GM12878 (cell line): Measurements from ENCODE around the gene PRL. TPM values are rescaled to one million over a fixed set of nuclear protein-coding genes. Genes with fewer than 3 reads are reported as not detected.

ENCODE experiments used
- ATAC-seq: fragments of 200-7000 bp; cut with Tn5 transposase; 3 replicates; pipeline ENCODE4 v1.9.1; 2020; ENCODE audit warnings: mild to moderate bottlenecking, moderate library complexity
- BruUV-seq: library from RNA; stranded (reverse); fragments of 400-500 nt; replicated peaks from 2 replicates; lab custom pipeline; 2021; lab: Mats Ljungman, UMichigan
- CTCF ChIA-PET: fragments of 300-600 bp; sonication (Branson Sonifier 250); formaldehyde crosslinking; extraction: SDS; loops from one replicate; lab custom pipeline; 2021; ENCODE audit warnings: inconsistent platforms; lab: Yijun Ruan, JAX
- POLR2A ChIA-PET: fragments of 350-600 bp; formaldehyde crosslinking; extraction: SDS; loops from one replicate; lab custom pipeline; 2021; ENCODE audit warnings: inconsistent platforms; lab: Charles Lee
- RAD21 ChIA-PET: fragments of 300-600 bp; sonication (Branson Sonifier 250); formaldehyde crosslinking; loops from one replicate; lab custom pipeline; 2023; ENCODE audit warnings: antibody characterized with exemption; ENCODE audit not compliant: unreplicated experiment; lab: Charles Lee
- SMC1A ChIA-PET: fragments of 300-600 bp; sonication (Branson Sonifier 250); formaldehyde crosslinking; loops from one replicate; lab custom pipeline; 2023; ENCODE audit not compliant: unreplicated experiment, uncharacterized antibody; lab: Charles Lee
- DNase-seq: peaks from one replicate; pipeline ENCODE4 v3.0.0-alpha.2; 2011; ENCODE audit warnings: low read depth, low spot score
- FAIRE-seq: peaks from 3 replicates; lab custom pipeline; 2011; peaks lifted over from hg19 to GRCh38; lab: Jason Lieb, UNC
- H2AFZ ChIP-seq: 2 replicates; pipeline ENCODE4 v1.6.0; 2011; ENCODE audit warnings: low read depth, low read length, control low read depth; ENCODE audit not compliant: control insufficient read depth
- H3K27ac ChIP-seq: 2 replicates; pipeline ENCODE4 v1.5.1; 2011; ENCODE audit warnings: control low read depth; ENCODE audit not compliant: control insufficient read depth, insufficient read depth
- H3K27me3 ChIP-seq, 2 experiments: replicated peaks in 1 of 2; 2 replicates each; pipeline versions ENCODE4 v1.6.0 to v1.6.1; 2011; ENCODE audit warnings: low read length in 1 of 2; ENCODE audit not compliant: control insufficient read depth in 2 of 2, insufficient read depth in 2 of 2
- H3K36me3 ChIP-seq, 2 experiments: 2 replicates each; pipeline ENCODE4 v1.5.1; 2011; ENCODE audit warnings: low read length in 1 of 2; ENCODE audit not compliant: control insufficient read depth in 2 of 2, insufficient read depth in 2 of 2
- H3K4me1 ChIP-seq: 2 replicates; pipeline ENCODE4 v1.6.1; 2011; ENCODE audit warnings: mild to moderate bottlenecking, low read length, moderate library complexity, mixed read lengths; ENCODE audit not compliant: control insufficient read depth, insufficient read depth
- H3K4me2 ChIP-seq: 2 replicates; pipeline ENCODE4 v1.6.0; 2011; ENCODE audit warnings: control low read depth; ENCODE audit not compliant: control insufficient read depth, insufficient read depth
- H3K4me3 ChIP-seq: fragments of 200-600 bp; sonication (generic); 2 replicates; pipeline ENCODE4 v1.5.1; 2016
- H3K79me2 ChIP-seq: 2 replicates; pipeline ENCODE4 v1.6.0; 2011; ENCODE audit warnings: low read length; ENCODE audit not compliant: control insufficient read depth, insufficient read depth
- H3K9ac ChIP-seq: 2 replicates; pipeline ENCODE4 v1.8.0; 2011; ENCODE audit warnings: low read length, control low read depth, mixed read lengths; ENCODE audit not compliant: control insufficient read depth, insufficient read depth
- H3K9me3 ChIP-seq: replicated peaks from 3 replicates; pipeline ENCODE4 v1.5.1; 2011; ENCODE audit warnings: mild to moderate bottlenecking, low read length; ENCODE audit not compliant: control insufficient read depth, insufficient read depth
- H4K20me1 ChIP-seq: 2 replicates; pipeline ENCODE4 v1.6.0; 2011; ENCODE audit not compliant: control insufficient read depth, insufficient read depth
- ASH2L ChIP-seq: fragments of 300-600, 200-600 bp; sonication (generic); IDR thresholded peaks from 2 replicates; pipeline ENCODE4 v1.6.1; 2017; ENCODE audit warnings: low read depth, mild to moderate bottlenecking, borderline replicate concordance
- ATF2 ChIP-seq: IDR thresholded peaks from 2 replicates; pipeline ENCODE4 v1.6.1; 2012; ENCODE audit warnings: low read length, inconsistent platforms
- BCLAF1 ChIP-seq: fragments of 450-650 bp; IDR thresholded peaks from 2 replicates; pipeline ENCODE4 v1.6.1; 2017; ENCODE audit warnings: antibody characterized with exemption, mild to moderate bottlenecking, moderate library complexity
- E2F4 ChIP-seq: IDR thresholded peaks from 2 replicates; pipeline ENCODE4 v1.6.1; 2012; ENCODE audit warnings: low read depth, low read length, improper control_type of control experiment
- ELK1 ChIP-seq: IDR thresholded peaks from 2 replicates; pipeline ENCODE4 v1.6.1; 2012; ENCODE audit warnings: low read depth, low read length, improper control_type of control experiment
- FOXM1 ChIP-seq: IDR thresholded peaks from 2 replicates; pipeline ENCODE4 v1.6.1; 2012; ENCODE audit warnings: low read depth, mild to moderate bottlenecking, inconsistent platforms, low read length, moderate library complexity
- IRF4 ChIP-seq: IDR thresholded peaks from 2 replicates; pipeline ENCODE4 v1.6.1; 2011; ENCODE audit warnings: low read depth, low read length
- JUNB ChIP-seq: IDR thresholded peaks from 2 replicates; pipeline ENCODE4 v1.6.1; 2016; ENCODE audit warnings: antibody characterized with exemption, mild to moderate bottlenecking
- MYC ChIP-seq: IDR thresholded peaks from 2 replicates; pipeline ENCODE4 v1.6.1; 2011; ENCODE audit warnings: mild to moderate bottlenecking, low read length, moderate library complexity, inconsistent platforms; ENCODE audit not compliant: insufficient read depth, insufficient replicate concordance, insufficient read length, severe bottlenecking
- NFIC ChIP-seq: IDR thresholded peaks from 2 replicates; pipeline ENCODE4 v1.6.1; 2012; ENCODE audit warnings: low read depth, mild to moderate bottlenecking, inconsistent platforms, low read length, moderate library complexity
- NFXL1 ChIP-seq: fragments of 450-650 bp; IDR thresholded peaks from 2 replicates; pipeline ENCODE4 v1.6.1; 2017; ENCODE audit warnings: antibody characterized with exemption, mild to moderate bottlenecking, borderline replicate concordance
- RB1 ChIP-seq: fragments of 450-650 bp; formaldehyde crosslinking; IDR thresholded peaks from 2 replicates; pipeline ENCODE4 v1.6.1; 2017; ENCODE audit warnings: mild to moderate bottlenecking, borderline replicate concordance
- RUNX3 ChIP-seq: IDR thresholded peaks from 2 replicates; pipeline ENCODE4 v1.6.1; 2012; ENCODE audit warnings: low read length, inconsistent platforms
- TCF3 ChIP-seq: IDR thresholded peaks from 2 replicates; pipeline ENCODE4 v1.6.1; 2012; ENCODE audit warnings: low read depth, mild to moderate bottlenecking, low read length, borderline replicate concordance; ENCODE audit not compliant: insufficient read depth
- WGBS: methylation state at CpG from one replicate; pipeline ENCODE4 v1.1.6; 2016; ENCODE audit warnings: low lambda C conversion rate; ENCODE audit not compliant: insufficient replicate concordance, insufficient coverage; ENCODE audit errors: missing lambda C conversion rate; 5-methylcytosine and 5-hydroxymethylcytosine counted together
- in situ Hi-C: fragments of 300-500 bp; cut with MboI; formaldehyde crosslinking; loops from 9 replicates; pipeline ENCODE4 v1.14.3; 2018; ENCODE audit warnings: mixed read lengths
- intact Hi-C: fragments of 100-400 bp; cut with micrococcal nuclease; formaldehyde crosslinking; loops from one replicate; pipeline ENCODE4 v1.14.2; 2022; ENCODE audit not compliant: unreplicated experiment
- polyA plus RNA-seq, 11 experiments: library from polyadenylated mRNA; depleted of rRNA in 4 of 11; unstranded in 6 of 11; stranded (reverse) in 5 of 11; fragments of >200 nt; fragmentation: Nextera tagmentation in 4 of 11; fragmentation: Illumina TruSeq in 1 of 11; extraction: Ambion mirVana in 4 of 11; extraction: Trizol in 1 of 11; gene quantifications; 1 replicate in 1 of 11; 2 replicates in 10 of 11; pipeline versions ENCODE4 v1.2.1 to v1.2.3, GENCODE V29; 2011 to 2016; ENCODE audit warnings: inconsistent platforms in 2 of 11, missing spikeins in 2 of 11, low read depth in 1 of 11
- total RNA-seq, 4 experiments: library from RNA; depleted of rRNA in 3 of 4; stranded (reverse); fragments of >200 nt in 3 of 4; fragmentation: Illumina TruSeq in 1 of 4; extraction: Trizol in 1 of 4; gene quantifications; 2 replicates each; pipeline versions ENCODE4 v1.2.1 to v1.2.3, GENCODE V29; 2013 to 2021

Gene PRL
- total and polyA plus RNA-seq, 10 of the 15 experiments (the other 5 are each of a cell fraction or from before 2014, with no cell fraction given): 0.05 to 34.9 (median 23.5) TPM

GRCh38 chr6:22323848-22324247, 27.0 kb upstream of the PRL start:
- ATAC-seq (peak; percentile 34; the same call in 1 of the 3 replicates), DNase-seq (no peak), FAIRE-seq (no peak)
- no peaks in the 10 kb centered on the region for H3K79me2 ChIP-seq
- SMC1A ChIA-PET: interaction anchor here (1.0 kb wide), 1 partner anchor 10 kb away, joined by 7 read pairs; no protein-coding TSS in a partner anchor
- no peaks in the 10 kb centered on the region for H3K36me3 ChIP-seq
- H3K4me1 ChIP-seq: peaks cover 8% of the 10 kb centered on the region
- in situ Hi-C loops: no loop called here
- no peaks in the 10 kb centered on the region; the same call in 1 of the 3 replicates for H3K9me3 ChIP-seq
- no peaks in the 10 kb centered on the region for H4K20me1 ChIP-seq
- intact Hi-C loops: no loop called here
- no peak overlapping the region for H3K27ac ChIP-seq
- H2AFZ ChIP-seq: peak overlapping the region; percentile 9; the same call in 1 of the 2 replicates
- H3K27me3 ChIP-seq: no peaks in the 10 kb centered on the region
- POLR2A ChIA-PET: no interaction called here
- H3K4me3 ChIP-seq: no peak overlapping the region
- H3K4me2 ChIP-seq: 0 out of 2 replicates have a peak overlapping the region, but pooled peaks have one; percentile 23
- WGBS: 0% methylated on average over 1 of the region's 1 CpG
- BruUV-seq: no TSS peak
- no peak for TF ChIP-seq IRF4
- TF ChIP-seq ELK1: no peak
- no peak for TF ChIP-seq MYC
- TF ChIP-seq FOXM1: peak; percentile 41; the same call in 1 of the 2 replicates
- peak; percentile 73 for TF ChIP-seq RUNX3
- TF ChIP-seq NFXL1: no peak
- no peak for TF ChIP-seq TCF3
- TF ChIP-seq ATF2: peak; percentile 37; the same call in 1 of the 2 replicates
- no peak for TF ChIP-seq E2F4
- TF ChIP-seq ASH2L: no peak
- TF ChIP-seq NFIC: peak; percentile 61; the same call in 1 of the 2 replicates
- TF ChIP-seq BCLAF1: no peak
- TF ChIP-seq JUNB: peak; percentile 53; the same call in 1 of the 2 replicates
- no peak for TF ChIP-seq RB1
- CTCF ChIA-PET: no interaction called here
- H3K9ac ChIP-seq: no peak overlapping the region
- RAD21 ChIA-PET: no interaction called here
